ENCODE data around the gene DNHD1.
"Not testable (repeated sequence)": the region's sequence is repeated elsewhere in the genome, so short reads cannot be mapped to it uniquely, and the experiment has no call there.

Gene DNHD1

GRCh38 chr11:6505577-6506240 lies 8.6 kb downstream of the DNHD1 start:
- no peak for TF ChIP-seq Cebpa-rat (IDR thresholded peaks at IDR 0.05)
- Histone ChIP-seq H3K4me1 (0 out of 20 replicates have a peak, but pooled peaks cover 0 to 4% (median 0%) of the 10 kb centered on the region in 10 experiments), H3K9me3 (replicated peaks in 1 of 11) (no peaks in the 10 kb centered on the region), H3K27me3 (no peaks in the 10 kb centered on the region), H3K4me2 (no peak overlapping the region), H3K4me3 (no peak overlapping the region), H4K20me1 (no peaks in the 10 kb centered on the region), H3K36me3 (peaks cover 16 to 69% (median 42%) of the 10 kb centered on the region in 11 experiments), H3K27ac (no peak overlapping the region), H3K9ac (no peak overlapping the region)

GRCh38 chr11:6516865-6517264 lies 19.8 kb downstream of the DNHD1 start:
- H3K27me3 ChIP-seq = no peaks in the 10 kb centered on the region

GRCh38 chr11:6520265-6520664 lies 23.2 kb downstream of the DNHD1 start:
- peaks cover 47 to 72% (median 53%) of the 10 kb centered on the region in 11 experiments for H3K36me3 ChIP-seq
- peaks cover 4 to 18% (median 9%) of the 10 kb centered on the region in 11 experiments; a peak in 16 of 22 replicates for H3K9me3 ChIP-seq (replicated peaks in 1 of 11)
- H4K20me1 ChIP-seq = no peaks in the 10 kb centered on the region
- H3K4me3 ChIP-seq = no peak overlapping the region
- no peaks in the 10 kb centered on the region for H3K4me1 ChIP-seq
- no peak overlapping the region for H3K9ac ChIP-seq
- H3K4me2 ChIP-seq = no peak overlapping the region
- H3K27ac ChIP-seq = no peak overlapping the region
- no peak for TF ChIP-seq Cebpa-rat (IDR thresholded peaks at IDR 0.05)
- no peaks in the 10 kb centered on the region for H3K27me3 ChIP-seq

More at GRCh38 chr11:6516865-6517264, 19.8 kb downstream of the DNHD1 start:
- H3K9me3 ChIP-seq (replicated peaks in 1 of 11) = peaks cover 4 to 24% (median 13%) of the 10 kb centered on the region in 11 experiments; a peak in 18 of 22 replicates
- H3K9ac ChIP-seq = no peak overlapping the region
- no peaks in the 10 kb centered on the region for H3K4me1 ChIP-seq
- no peak overlapping the region for H3K4me2 ChIP-seq
- TF ChIP-seq Cebpa-rat (IDR thresholded peaks at IDR 0.05) = no peak
- no peaks in the 10 kb centered on the region for H4K20me1 ChIP-seq
- no peak overlapping the region for H3K27ac ChIP-seq
- H3K36me3 ChIP-seq = peaks cover 53 to 95% (median 70%) of the 10 kb centered on the region in 11 experiments
- H3K4me3 ChIP-seq = no peak overlapping the region

GRCh38 chr11:6521946-6522345 lies 24.9 kb downstream of the DNHD1 start:
- not testable (repeated sequence) for H3K4me2 ChIP-seq, H3K27ac ChIP-seq, H3K9ac ChIP-seq, H3K4me3 ChIP-seq, H4K20me1 ChIP-seq, H3K27me3 ChIP-seq
- peaks cover 34 to 55% (median 44%) of the 10 kb centered on the region in 11 experiments for H3K36me3 ChIP-seq
- H3K9me3 ChIP-seq (replicated peaks in 1 of 11) = peaks cover 4 to 18% (median 9%) of the 10 kb centered on the region in 11 experiments; a peak in 16 of 22 replicates
- H3K4me1 ChIP-seq = peaks cover 4 to 11% (median 8%) of the 10 kb centered on the region in 10 experiments; a peak in 14 of 20 replicates

GRCh38 chr11:6523253-6523652 lies 26.2 kb downstream of the DNHD1 start:
- no peak overlapping the region for H3K9ac ChIP-seq
- H4K20me1 ChIP-seq = no peaks in the 10 kb centered on the region
- H3K27me3 ChIP-seq = no peaks in the 10 kb centered on the region
- peaks cover 0 to 10% (median 7%) of the 10 kb centered on the region in 11 experiments; a peak in 15 of 22 replicates for H3K9me3 ChIP-seq (replicated peaks in 1 of 11)
- peaks cover 25 to 45% (median 36%) of the 10 kb centered on the region in 11 experiments for H3K36me3 ChIP-seq
- TF ChIP-seq Cebpa-rat (IDR thresholded peaks at IDR 0.05) = no peak
- H3K4me1 ChIP-seq = peaks cover 4 to 11% (median 8%) of the 10 kb centered on the region in 10 experiments; a peak in 14 of 20 replicates
- H3K27ac ChIP-seq = no peak overlapping the region
- H3K4me2 ChIP-seq = no peak overlapping the region
- no peak overlapping the region for H3K4me3 ChIP-seq

- Histone ChIP-seq H3K27me3 (no peaks in the 10 kb centered on the region), H3K27ac (peak overlapping the region in 1 of 11 experiments; percentile 11; a peak in 3 of 22 replicates), H4K20me1 (no peaks in the 10 kb centered on the region), H3K4me2 (peak overlapping the region in 9 of 11 experiments; percentile 6 to 54 (median 31); a peak in 15 of 22 replicates), H3K36me3 (peaks cover 5 to 31% (median 15%) of the 10 kb centered on the region in 11 experiments; a peak in 21 of 22 replicates), H3K9ac (peak overlapping the region in 1 of 11 experiments; percentile 20; a peak in 1 of 22 replicates), H3K9me3 (replicated peaks in 1 of 11) (peaks cover 0 to 9% (median 5%) of the 10 kb centered on the region in 11 experiments; a peak in 15 of 22 replicates), H3K4me1 (peaks cover 4 to 11% (median 8%) of the 10 kb centered on the region in 10 experiments; a peak in 14 of 20 replicates), H3K4me3 (no peak overlapping the region)
- TF ChIP-seq Cebpa-rat (IDR thresholded peaks at IDR 0.05) = no peak
Observed at GRCh38 chr11:6526411-6527135, 29.5 kb downstream of the DNHD1 start.

- H3K27ac ChIP-seq = no peak overlapping the region
- no peak overlapping the region for H3K4me3 ChIP-seq
- no peaks in the 10 kb centered on the region for H3K9me3 ChIP-seq (replicated peaks in 1 of 11)
- TF ChIP-seq Cebpa-rat (IDR thresholded peaks at IDR 0.05) = no peak
- H4K20me1 ChIP-seq = peaks cover 0 to 5% (median 0%) of the 10 kb centered on the region in 11 experiments; a peak in 1 of 22 replicates
- no peak overlapping the region for H3K4me2 ChIP-seq
- peaks cover 0 to 41% (median 25%) of the 10 kb centered on the region in 11 experiments; a peak in 15 of 22 replicates for H3K36me3 ChIP-seq
- H3K4me1 ChIP-seq = peaks cover 4 to 11% (median 8%) of the 10 kb centered on the region in 10 experiments; a peak in 14 of 20 replicates
- H3K27me3 ChIP-seq = no peaks in the 10 kb centered on the region
- H3K9ac ChIP-seq = peak overlapping the region in 1 of 11 experiments; percentile 65; a peak in 1 of 22 replicates
Observed at GRCh38 chr11:6529266-6529665, 32.2 kb downstream of the DNHD1 start.

GRCh38 chr11:6530848-6531247 lies 33.8 kb downstream of the DNHD1 start:
- peaks cover 4 to 11% (median 8%) of the 10 kb centered on the region in 10 experiments; a peak in 14 of 20 replicates for H3K4me1 ChIP-seq

More at GRCh38 chr11:6530848-6531247, 33.8 kb downstream of the DNHD1 start:
- H3K9me3 ChIP-seq (replicated peaks in 1 of 11) = no peaks in the 10 kb centered on the region
- H4K20me1 ChIP-seq = peaks cover 0 to 5% (median 0%) of the 10 kb centered on the region in 11 experiments; a peak in 1 of 22 replicates
- no peak overlapping the region for H3K9ac ChIP-seq
- no peak overlapping the region for H3K4me3 ChIP-seq
- no peak overlapping the region for H3K4me2 ChIP-seq
- H3K36me3 ChIP-seq = peaks cover 0 to 51% (median 27%) of the 10 kb centered on the region in 11 experiments; a peak in 14 of 22 replicates
- H3K27ac ChIP-seq = no peak overlapping the region
- no peaks in the 10 kb centered on the region for H3K27me3 ChIP-seq
- TF ChIP-seq Cebpa-rat (IDR thresholded peaks at IDR 0.05) = no peak

Measured in BLaER1 treated with 17β-estradiol and CSF1 and Interleukin-3, amounts not matched to agents 10 nM and 100 nM (cell line).